ENCODE measurements around the gene STOX2. TPM values are rescaled to one million over a fixed set of nuclear protein-coding genes. Genes with fewer than 3 reads are reported as not detected.
"Not testable (repeated sequence)": the region's sequence is repeated elsewhere in the genome, so short reads cannot be mapped to it uniquely, and the experiment has no call there.

Gene STOX2
- polyA plus RNA-seq, 1 donor: 14.2 TPM

DNA sequence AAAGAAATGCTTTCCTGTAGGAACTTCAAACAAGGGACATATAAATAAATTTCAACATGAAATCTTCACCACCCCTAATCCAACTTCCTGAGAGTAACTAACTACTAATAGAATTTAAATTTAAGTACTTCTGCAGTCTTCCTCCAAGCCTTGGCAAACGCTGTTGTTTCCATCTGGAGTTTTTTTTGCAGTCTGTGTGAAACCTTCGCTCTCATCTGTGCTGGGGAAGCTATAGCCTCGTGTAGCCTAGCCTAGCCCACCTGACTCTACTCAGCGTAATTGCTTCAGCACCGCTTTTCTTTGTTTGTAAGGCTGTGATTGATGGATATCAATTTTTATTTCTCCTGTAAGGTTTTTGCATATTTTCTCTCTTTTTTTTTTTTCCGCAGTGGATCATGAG is 30.9 kb downstream of the STOX2 start:
- no peak for DNase-seq

DNA sequence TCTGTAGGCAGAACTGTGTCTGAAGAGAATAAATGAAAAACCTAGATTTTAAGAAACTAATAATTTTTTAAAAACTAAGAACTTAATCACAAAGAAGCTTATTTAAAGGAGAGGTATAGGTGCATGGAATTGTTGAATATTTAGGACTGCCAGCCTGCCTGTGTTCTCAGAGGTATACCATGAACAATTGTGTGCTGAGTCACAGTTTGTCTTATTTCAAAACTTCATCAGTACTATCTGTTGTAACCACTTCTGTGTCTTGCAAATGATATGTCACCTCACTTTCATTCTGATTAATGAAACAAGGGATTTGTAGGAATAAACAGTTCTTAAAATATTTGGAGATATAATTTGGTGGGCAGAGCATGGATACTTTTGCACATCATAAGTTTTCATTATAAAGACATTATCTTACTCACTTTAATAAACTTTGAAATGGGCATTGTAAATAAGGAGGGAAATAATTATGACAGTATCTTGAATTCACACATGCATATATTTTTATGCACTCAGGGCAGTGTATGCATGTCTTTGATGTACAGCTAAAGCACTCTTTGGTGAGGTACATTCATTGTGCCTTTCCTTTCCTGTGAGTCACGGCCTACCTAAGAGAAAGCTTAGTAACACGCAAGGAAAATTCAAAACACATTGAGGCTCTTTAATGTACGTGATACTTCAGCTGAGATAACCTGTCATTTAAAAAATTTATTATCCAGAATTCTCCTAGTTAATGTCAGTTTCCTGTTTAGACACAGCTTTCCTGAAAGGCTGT is 31.7 kb downstream of the STOX2 start:
- no peak for DNase-seq

DNA sequence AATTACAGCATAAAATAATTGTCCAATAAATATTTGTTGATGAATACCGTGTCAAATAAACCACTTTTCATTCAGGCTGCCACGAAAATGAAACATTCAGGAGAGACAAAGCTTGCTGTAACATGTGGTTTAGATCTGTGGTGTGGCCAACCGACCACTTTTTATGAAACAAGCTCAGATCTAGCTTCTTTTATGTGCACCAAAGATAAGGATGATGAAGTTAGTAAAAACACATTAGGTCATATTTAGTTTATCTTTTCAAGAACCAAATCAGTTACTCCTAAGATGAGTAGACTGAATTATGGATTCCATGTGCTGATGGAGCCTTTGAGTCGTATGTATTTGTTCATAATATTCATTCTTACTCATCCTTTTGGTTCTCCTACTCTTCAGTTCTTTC is 35.8 kb downstream of the STOX2 start:
- DNase-seq: no peak

DNA sequence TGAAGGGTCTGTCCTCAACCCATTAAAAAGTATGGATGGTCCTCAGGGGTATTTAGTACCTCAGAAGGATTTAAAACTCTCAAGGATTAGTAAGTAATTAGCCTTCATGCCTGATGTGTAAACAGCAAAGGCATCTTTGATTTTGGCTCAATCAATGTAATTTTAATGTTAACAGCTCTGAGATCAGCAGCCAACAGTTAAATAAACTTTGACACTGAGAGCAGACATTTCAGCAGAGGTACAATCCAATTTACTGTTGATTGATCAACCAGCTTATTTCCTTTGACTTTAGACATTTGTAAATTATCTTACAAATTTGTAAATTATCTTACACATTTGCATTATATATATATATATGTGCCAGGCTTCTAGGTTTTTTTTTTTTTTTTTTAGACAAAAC is 36.9 kb downstream of the STOX2 start:
- DNase-seq: no peak

DNA sequence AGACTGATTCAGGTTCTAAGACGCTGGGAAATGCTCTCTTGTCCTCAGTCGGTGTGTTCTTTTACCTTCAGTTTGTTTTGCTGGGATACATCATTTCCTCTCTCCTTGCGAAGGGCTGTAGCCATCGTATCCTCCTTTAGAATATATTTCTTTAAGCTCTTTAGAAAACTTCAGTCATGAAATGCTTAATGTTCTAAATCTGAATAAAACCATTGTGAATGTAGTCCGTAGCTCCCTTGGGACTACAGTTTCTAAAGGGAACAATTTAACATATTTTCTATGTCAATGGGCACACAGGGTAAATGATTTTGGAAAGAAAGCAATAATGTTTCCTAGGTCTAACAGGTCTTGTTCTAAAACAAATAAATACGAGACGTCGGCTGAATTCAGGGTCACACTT is 40.6 kb downstream of the STOX2 start:
- no peak for DNase-seq

DNA sequence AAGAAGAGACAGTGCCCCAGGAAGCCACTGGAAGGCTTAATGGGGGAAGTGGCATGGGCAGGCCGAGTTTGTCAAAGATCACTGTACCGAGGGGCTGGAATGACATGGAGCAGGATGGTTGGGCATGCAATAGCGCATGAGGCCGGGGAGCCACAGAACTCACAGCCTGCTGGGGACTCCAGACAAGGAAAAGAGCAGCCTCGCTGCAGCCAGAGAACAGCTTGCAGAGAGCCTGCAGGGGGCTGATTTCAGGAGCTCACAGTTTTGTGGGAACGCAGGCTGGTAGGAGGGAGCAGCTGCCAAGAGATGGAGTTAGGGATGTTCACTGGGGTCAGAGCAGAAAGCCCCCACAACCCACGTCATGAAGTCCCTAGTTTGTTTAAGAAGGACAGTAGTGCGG is 45.4 kb downstream of the STOX2 start:
- no peak for DNase-seq

DNA sequence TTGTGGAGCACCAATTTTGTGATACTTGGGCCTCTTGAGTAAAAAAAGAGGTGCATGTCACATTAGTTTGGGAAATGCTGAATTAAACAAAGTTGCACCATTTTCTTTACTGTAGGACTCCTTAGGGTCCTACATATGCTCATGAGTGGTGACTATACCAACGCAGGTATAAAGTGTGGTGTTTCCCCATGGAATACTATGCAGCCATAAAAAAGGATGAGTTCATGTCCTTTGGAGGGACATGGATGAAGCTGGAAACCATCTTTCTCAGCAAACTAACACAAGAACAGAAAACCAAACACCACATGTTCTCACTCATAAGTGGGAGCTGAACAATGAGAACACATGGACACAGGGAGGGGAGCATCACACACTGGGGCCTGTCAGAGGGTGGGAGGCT is 47.5 kb downstream of the STOX2 start:
- not testable (repeated sequence) for DNase-seq

DNA sequence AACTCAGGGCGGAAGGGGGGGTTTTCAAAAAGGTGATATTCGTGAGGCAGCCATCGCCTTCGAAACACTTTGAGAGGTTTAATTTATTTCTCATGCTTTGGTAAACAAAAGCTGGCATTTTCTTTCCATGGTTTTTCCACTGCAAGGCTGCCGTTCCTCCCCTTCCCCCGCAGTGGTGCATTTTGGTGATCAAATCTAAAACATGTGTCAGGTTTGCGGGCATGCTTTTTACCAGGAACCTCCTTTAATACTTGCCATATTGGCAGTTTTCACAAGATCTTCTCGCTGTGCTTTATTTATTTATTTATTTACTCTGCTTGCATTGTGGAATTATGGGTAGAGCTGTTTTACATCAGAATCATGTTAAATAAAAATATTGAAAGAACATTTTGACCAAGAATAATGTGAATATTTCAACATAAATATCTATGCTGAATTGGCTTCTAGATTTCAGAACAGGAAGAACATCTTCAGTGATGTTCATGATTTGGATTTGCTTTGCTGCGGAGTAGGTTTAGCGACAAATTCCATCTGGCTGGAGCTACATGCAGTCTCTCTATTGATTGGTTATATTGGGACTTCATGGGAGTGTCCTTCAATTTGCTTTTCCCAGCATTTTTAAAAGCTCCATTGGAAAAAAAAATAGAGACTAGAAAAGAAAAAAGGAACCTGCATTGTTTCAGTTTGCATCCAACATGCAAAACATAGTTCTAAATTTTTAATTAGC is 54.4 kb downstream of the STOX2 start:
- no peak for DNase-seq

DNA sequence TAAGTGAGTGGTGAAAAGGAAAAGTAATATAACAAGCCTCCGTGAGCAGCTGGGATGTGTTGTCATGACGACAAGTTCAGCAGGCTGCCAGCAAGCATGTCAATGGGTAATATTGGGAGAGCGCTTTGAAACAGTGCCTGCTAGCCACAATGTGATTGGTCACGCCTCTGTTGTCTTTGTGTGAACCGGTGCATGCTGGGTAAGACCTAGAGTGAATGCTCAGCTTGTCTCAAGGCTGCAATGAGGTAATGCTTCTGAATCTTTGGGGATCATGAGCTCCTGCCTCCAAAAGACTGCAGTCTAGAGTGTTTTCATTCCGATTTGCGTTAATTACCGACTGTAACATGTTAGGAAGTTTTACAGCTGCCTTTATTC is 54.9 kb downstream of the STOX2 start:
- DNase-seq: peak; percentile 78

DNA sequence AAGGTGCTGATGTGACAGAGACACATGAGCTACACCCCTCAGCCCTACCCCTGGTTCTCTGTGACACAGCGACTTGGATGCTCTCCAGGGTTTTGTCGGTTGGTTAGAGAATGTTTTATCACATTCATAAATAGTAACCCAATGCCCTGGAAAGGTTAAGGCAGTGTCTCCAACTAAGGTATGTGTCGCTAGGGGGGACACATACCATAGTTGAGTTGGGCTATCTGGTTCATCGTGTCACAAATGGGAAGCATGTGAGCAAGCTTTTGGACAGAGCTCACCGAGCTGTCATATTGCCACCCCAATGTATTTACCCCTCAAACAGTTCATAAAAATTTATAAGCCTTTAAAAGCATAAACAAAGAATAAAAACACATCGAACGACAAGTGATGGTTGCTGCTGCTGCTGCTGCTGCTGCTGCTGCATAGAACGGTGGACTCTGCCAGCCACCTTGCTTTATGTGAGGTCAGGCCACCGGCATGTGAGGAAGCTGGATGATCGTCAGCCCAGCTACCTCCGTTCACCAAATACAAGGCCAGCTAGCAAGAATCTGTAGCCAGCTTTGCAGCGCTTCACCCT is 55.9 kb downstream of the STOX2 start:
- DNase-seq: peak; percentile 74

DNA sequence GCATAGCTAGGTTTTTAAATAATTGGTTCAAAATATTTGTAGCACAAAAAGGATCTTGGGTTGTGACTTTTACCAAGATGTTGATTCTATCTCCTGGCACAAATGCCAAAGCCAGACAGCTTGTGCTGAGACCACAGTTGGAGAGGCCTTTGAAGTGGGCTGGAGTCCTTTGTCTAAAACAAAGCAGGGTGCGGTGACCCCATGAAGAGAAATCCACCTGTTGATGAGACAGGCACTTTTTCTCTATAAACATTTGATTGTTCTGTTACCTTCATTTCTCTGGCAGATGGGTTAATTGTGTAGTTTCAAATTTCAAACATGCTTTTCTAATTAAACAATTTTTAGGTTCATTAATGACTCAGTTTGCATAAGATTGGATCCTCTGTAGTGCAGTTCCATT is 56.7 kb downstream of the STOX2 start:
- DNase-seq: no peak

DNA sequence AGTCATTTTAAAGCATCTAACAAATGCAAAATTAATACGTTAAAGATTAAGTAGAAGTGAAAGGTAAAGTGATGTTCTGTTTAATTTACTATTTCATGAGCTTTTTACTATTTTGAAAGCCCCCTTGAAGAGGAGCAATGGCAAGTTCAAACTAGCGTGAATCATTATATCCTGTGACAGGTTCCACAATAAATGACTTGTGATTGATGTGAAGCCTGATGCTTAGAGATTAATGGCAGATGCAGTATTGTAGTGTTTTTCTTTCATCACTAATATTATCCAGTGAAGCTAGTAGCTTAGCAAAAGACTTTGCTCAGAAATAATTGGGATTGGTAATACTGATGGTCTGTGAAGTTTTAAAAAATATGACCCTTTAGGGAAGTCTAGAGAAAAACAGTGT is 57.3 kb downstream of the STOX2 start:
- no peak for DNase-seq

DNA sequence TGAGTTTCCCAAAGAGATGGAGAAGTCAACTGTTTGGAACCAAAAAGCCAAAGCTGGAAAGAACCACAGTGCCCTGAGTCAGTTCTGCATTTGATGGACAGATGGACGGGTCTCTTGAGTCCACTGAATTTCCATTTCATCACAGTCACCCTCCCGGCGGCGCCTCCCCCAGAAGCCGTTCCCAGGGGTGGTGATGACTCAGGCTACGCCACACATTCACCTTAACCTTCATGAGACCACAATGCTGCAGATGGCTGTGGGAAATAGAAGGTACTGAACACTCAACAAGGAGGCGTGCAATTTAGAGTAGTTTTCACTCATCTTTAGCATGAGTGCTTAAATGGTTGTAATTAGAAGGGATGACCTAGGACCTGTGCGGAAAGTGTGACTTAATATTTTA is 61.3 kb downstream of the STOX2 start:
- DNase-seq: no peak

DNA sequence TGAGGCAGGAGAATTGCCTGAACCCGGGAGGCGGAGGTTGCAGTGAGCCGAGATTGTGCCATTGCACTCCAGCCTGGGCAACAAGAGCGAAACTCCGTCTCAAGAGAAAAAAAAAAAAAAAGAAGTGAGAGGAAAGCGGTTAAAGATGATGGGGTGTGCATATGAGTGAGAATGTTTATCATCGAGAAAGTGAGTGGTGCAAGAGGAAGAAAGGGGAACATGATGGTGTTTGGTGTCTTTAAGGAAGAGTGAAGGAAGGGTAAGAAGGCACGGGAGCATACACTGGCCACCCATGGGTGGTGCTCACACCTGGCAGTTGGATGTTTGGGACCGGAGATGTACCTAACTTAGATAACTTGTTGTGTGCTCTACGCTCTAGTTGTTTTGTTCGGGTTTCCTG is 62.2 kb downstream of the STOX2 start:
- no peak for DNase-seq

DNA sequence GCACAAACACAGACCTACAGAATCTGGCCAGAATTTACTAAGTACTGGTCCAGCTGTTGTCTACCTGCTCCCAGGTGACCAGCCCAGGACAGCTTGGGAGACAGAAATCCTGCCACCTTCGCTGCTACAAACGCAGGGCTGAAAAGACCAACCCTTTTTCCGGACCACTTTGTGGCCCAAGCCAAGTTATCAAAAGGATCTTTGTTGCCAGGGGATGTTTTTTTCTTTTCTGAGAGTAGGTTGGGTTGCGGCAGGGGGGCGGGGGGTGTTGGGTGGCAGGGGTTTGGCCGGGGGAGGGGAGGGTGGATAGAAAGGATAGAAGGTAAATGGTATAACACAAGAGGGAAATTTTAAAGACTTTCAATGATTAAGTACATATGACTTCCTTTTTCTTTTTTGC is 63.4 kb downstream of the STOX2 start:
- DNase-seq: no peak

DNA sequence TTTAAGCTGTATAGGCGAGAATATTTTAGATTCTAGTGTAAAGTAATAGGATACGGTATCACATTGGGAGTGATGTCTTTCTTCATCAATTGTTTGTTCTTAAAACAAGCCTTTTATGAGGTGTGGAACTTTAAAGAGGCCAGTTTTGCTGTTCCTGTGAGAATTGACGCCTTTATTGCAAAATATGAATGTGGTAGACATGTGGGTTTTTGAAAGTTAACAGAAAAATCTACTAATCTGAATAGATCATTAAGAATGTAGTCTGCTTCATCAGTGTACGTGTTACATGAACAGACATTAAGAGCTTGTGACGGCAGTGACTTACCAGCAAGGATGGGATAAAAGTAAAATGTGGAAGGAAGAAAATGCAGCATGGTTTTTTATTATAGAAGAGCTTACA is 63.8 kb downstream of the STOX2 start:
- DNase-seq: no peak

DNA sequence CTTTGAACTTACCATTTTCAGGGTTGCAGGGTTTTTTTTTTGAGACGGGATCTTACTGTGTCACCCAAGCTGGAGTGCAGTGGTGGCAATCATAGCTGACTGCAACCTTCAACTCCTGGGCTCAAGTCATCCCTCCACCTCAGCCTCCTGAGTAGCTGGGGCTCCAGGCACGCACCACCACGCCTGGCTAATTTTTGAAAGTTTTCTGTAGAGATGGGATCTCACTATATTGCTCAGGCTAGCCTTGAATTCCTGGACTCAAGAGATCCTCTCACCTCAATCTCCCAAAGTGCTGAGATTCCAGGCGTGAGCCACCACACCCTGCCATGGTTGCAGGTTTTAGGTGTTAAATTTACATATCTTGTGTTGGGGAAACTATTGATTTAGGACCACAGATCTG is 64.5 kb downstream of the STOX2 start:
- DNase-seq: no peak

DNA sequence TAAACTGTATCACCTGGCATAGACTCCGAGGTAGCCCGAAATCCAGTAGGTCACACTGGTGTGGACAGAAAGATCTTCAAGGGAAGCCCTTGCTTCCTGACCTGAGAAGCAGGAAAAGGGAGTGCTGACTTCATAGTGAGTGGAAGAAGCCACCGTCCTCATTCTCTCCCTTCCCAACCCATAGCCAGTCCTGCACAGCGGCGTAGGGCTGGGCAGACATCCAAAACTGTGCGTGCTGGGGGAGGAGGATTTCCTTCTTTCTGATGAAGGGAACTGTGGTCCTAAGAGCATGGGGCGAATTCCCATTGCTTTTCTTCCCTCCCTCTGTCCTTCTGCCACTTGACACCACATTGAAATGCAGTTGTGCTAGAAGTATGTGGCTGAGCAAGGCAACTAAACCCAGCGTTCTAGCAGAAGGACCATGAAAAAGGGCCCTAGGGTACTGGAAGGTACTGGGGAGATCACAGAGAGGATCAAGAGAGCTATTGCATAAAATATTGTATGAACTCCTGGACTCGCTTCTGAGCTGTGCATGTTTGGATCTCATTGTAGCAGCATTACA is 66.9 kb downstream of the STOX2 start:
- no peak for DNase-seq

DNA sequence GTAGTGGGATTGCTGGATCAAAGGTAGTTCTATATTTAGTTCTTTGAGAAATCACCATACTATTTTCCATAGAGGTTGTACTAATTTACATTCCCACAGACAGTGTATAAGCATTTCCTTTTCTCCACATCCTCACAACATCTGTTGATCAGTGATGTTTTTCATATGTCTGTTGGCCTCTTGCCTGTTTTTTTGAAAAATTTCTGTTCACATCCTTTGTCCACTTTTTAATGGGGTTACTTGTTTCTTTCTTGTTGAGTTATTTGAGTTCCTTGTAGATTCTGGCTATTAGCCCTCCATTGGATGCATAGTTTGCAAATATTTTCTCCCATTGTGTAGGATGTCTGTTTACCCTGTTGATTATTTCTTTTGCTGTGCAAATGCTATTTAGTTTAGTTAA is 72.6 kb downstream of the STOX2 start:
- DNase-seq: no peak

DNA sequence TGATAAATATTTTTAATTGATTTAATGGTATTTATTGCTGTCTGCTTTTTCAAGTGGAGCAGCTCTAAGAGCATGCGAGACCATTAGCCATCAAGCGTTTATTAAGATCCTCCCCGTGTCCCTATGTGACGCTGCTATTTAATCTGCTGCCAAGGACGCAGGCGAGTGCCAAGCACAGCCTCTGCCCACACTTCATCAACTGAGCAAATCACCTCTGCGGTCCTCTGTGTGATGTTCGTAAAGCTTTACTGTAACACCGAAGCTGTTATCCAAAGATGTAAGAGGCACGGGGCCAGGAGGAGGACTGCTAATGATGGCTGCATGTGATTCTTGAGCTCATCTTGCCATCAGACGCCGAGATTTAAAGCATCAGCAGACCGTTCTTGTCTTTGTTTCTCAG is 79.5 kb downstream of the STOX2 start:
- DNase-seq: no peak

DNA sequence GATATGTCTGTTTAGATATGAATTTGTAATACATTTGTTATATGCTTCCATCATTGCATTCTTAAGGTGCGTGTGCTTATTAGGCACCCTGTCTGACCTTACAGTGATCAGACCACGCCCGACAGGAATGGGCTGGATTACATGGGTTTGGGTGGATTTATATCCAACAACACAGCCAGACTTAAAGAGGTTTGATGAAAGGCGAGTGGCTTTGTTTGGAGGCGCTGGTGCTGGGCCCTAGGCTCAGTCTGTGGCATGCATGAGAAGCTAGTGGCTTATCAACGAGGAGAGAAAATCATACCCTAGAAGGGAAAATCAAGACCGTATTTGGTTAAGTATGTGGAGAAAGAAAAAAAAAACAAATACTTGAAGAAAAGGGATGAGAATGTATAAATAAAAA is 80.7 kb downstream of the STOX2 start:
- no peak for DNase-seq

DNA sequence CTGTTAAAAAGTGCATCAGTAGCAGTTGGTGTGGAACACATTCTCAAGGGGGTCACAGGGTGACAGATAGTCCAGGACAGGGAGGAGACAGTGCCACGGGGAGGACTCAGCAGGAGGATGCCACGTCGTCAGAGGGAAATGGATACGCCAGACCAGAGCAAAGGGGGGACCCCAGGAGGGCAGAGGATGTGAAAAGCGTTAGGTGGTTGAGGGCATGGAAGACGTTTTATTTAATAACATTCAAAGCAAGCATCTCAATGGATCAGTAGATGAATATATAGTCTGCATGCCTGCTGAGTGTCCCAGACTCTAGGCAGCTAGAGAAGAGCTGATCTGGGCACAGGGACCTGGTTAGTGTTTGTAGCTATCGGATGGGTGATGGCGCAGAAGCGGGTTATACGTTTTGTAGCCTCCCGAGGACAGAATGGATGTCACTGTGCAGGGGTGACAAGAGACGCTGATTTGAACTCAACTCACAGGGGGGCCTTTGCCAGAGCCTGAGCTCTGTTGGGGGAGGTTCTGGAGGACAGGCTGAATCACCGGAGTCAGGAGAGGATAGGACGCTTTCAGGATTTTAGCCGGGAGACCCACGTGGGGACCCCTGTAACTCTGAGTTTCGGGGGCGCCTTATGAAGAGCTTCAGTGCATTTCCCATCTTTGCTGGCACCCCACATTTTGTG is 81.3 kb downstream of the STOX2 start:
- no peak for DNase-seq
